ENCODE data around the gene P3R3URF. TPM values are rescaled to one million over a fixed set of nuclear protein-coding genes. Genes with fewer than 3 reads are reported as not detected.

P3R3URF gene
- total and polyA plus RNA-seq, 9 of the 15 experiments (the other 6 are each of a cell fraction or from before 2014, with no cell fraction given), result not detected

DNA sequence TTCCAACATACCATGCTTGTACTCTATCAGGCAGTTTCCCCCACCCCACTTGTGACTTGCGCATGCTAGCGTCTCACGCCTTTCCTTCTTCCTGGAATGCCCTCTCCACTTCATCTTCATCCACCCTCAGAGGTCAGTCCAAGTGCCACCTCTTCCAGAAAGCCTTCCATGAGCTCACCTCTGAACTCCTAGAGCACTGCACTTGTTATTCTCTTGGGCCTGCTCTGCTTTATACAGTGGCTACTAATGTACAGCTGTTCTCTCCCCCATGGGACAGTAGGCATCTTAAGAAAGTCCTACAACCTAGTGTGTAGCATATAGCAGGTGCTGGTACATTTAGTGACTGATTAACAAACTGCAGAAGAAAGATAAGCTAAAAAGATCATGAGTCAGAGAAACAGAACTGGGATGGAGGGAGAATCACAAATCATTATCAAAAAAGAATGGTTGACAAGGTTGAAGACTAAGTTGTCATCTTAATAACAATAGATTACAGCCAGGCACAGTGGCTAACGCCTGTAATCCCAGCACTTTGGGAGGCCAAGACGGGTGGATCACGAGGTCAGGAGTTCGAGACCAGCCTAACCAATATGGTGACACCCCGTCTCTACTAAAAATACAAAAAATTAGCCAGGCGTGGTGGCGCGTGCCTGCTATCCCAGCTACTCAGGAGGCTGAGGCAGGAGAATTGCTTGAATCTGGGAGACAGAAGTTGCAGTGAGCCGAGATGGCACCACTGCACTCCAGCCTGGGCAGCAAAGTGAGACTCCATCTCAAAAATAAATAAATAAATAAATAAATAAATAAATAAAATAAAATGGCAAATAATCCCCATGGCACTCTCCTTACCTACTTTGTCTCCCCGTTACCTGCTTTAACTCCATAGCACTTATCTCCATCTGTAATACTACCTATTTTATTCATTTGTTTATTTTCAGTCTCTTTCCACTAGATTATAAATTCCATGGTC is 17.7 kb downstream of the P3R3URF start (continued):
- peak; percentile 94 for TF ChIP-seq TARDBP (IDR thresholded peaks at IDR 0.05)
- peak; percentile 63; the same call in 1 of the 2 replicates for TF ChIP-seq ESRRA (IDR thresholded peaks at IDR 0.05; ENCODE audit: borderline replicate concordance, low read depth)
- TF ChIP-seq ETV6 (IDR thresholded peaks at IDR 0.05; ENCODE audit: borderline replicate concordance in 1 of 2, low read depth in 2 of 2, low read length in 1 of 2), result no peak
- no peak for TF ChIP-seq ETV6 (CRISPR knock-in tag; IDR thresholded peaks at IDR 0.05; ENCODE audit: borderline replicate concordance)
- TF ChIP-seq KDM4B (IDR thresholded peaks at IDR 0.05; ENCODE audit: borderline replicate concordance in 2 of 2, low read depth in 1 of 2), result no peak
- TF ChIP-seq E2F4 (CRISPR knock-in tag; IDR thresholded peaks at IDR 0.05; ENCODE audit: low read depth), result no peak
- peak; percentile 56 for TF ChIP-seq NR2C1 (IDR thresholded peaks at IDR 0.05)
- TF ChIP-seq NR2C1 (tag; IDR thresholded peaks at IDR 0.05), result peak; percentile 64; the same call in 1 of the 2 replicates
- TF ChIP-seq ZNF431 (CRISPR knock-in tag; IDR thresholded peaks at IDR 0.05), result peak; percentile 36; the same call in 1 of the 2 replicates
- TF ChIP-seq GATAD2A (IDR thresholded peaks at IDR 0.05), result peak; percentile 91
- 0 out of 2 replicates have a peak, but pooled peaks have one; percentile 8 for TF ChIP-seq ZNF583 (CRISPR knock-in tag; IDR thresholded peaks at IDR 0.05)
- peak; percentile 50 for TF ChIP-seq FOS (IDR thresholded peaks at IDR 0.05; ENCODE audit: extremely low read depth, insufficient read length)
- TF ChIP-seq L3MBTL2 (IDR thresholded peaks at IDR 0.05), result peak; percentile 65
- no peak for TF ChIP-seq SUPT5H (IDR thresholded peaks at IDR 0.05)
- peak; percentile 97 for TF ChIP-seq PHF21A (IDR thresholded peaks at IDR 0.05; ENCODE audit: borderline replicate concordance, low read depth)
- TF ChIP-seq EHMT2 (IDR thresholded peaks at IDR 0.05), result peak; percentile 90
- peak; percentile 97 for TF ChIP-seq ZNF316 (IDR thresholded peaks at IDR 0.05)
- no peak for TF ChIP-seq DLX4 (CRISPR knock-in tag; IDR thresholded peaks at IDR 0.05)
- TF ChIP-seq TAF7 (tag; IDR thresholded peaks at IDR 0.05), result no peak
- 0 out of 2 replicates have a peak, but pooled peaks have one; percentile 28 for TF ChIP-seq KDM2B (CRISPR knock-in tag; IDR thresholded peaks at IDR 0.05)
- TF ChIP-seq MEF2D (tag; conservative IDR thresholded peaks at IDR 0.05; ENCODE audit: low read depth), result peak; percentile 91
- TF ChIP-seq ZNF518B (CRISPR knock-in tag; IDR thresholded peaks at IDR 0.05), result no peak
- peak in 1 of 2 experiments; percentile 87; a peak in 2 of 3 replicates for TF ChIP-seq CBX3 (IDR thresholded peaks at IDR 0.05; ENCODE audit: borderline replicate concordance in 1 of 2, low read length in 2 of 2)
- no peak for TF ChIP-seq GABPB2 (CRISPR knock-in tag; conservative IDR thresholded peaks at IDR 0.05)
- no peak for TF ChIP-seq U2AF1 (optimal IDR thresholded peaks at IDR 0.05; ENCODE audit: low read depth, low read length)
